ENCODE measurements around the gene NOB1.
"Not testable (repeated sequence)": the region's sequence is repeated elsewhere in the genome, so short reads cannot be mapped to it uniquely, and the experiment has no call there.

The NOB1 gene

GRCh38 chr16:69757375-69757774, 2.6 kb upstream of the NOB1 start:
- not testable (repeated sequence) for DNase-seq

GRCh38 chr16:69756705-69757104, 2.0 kb upstream of the NOB1 start:
- no peak for DNase-seq

- DNase-seq: no peak
These were observed 620 bp downstream of the NOB1 start for GRCh38 chr16:69754143-69754468.

GRCh38 chr16:69748694-69749345, 5.9 kb downstream of the NOB1 start:
- no peak for DNase-seq

DNA sequence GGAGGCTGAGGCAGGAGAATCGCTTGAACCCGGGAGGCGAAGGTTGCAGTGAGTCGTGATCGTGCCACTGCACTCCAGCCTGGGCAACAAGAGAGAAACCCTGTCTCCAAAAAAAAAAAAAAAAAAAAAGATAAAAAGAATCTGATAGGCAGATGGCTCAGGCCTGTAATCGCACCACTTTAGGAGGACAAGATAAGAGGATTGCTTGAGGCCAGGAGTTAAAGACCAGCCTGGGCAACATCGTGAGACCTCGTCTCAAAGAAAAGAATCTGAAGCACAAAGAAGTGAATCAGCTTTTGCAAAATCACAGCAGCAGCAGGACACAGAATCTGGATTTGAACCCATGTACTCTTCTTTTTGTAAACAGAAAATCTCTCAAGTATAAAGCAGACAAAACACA, 7.6 kb downstream of the NOB1 start:
- DNase-seq: no peak

DNA sequence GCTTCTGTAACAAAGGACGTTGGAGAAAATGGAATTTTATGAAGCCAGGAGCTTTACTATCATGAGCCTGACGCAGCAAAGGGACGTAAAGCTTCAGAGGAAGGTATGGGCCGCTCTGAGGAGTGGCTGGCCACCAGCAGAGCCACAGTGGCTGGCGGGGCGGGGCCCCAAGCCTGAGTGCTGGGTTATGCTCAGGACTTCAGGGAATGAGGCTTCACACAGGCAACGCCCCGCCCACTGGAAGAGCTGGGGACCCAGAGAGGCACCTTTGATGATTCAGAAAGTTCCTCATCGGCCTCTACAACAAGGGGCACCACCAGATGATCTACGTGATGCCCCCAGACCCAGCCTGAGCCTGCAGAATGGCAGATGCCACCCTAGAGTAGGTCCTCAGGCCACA, 8.8 kb downstream of the NOB1 start:
- DNase-seq: no peak

- DNase-seq: no peak
These were observed 9.5 kb downstream of the NOB1 start for GRCh38 chr16:69745232-69745612.

- no peak for DNase-seq
These were observed 10.1 kb downstream of the NOB1 start for GRCh38 chr16:69744363-69745231.

DNA sequence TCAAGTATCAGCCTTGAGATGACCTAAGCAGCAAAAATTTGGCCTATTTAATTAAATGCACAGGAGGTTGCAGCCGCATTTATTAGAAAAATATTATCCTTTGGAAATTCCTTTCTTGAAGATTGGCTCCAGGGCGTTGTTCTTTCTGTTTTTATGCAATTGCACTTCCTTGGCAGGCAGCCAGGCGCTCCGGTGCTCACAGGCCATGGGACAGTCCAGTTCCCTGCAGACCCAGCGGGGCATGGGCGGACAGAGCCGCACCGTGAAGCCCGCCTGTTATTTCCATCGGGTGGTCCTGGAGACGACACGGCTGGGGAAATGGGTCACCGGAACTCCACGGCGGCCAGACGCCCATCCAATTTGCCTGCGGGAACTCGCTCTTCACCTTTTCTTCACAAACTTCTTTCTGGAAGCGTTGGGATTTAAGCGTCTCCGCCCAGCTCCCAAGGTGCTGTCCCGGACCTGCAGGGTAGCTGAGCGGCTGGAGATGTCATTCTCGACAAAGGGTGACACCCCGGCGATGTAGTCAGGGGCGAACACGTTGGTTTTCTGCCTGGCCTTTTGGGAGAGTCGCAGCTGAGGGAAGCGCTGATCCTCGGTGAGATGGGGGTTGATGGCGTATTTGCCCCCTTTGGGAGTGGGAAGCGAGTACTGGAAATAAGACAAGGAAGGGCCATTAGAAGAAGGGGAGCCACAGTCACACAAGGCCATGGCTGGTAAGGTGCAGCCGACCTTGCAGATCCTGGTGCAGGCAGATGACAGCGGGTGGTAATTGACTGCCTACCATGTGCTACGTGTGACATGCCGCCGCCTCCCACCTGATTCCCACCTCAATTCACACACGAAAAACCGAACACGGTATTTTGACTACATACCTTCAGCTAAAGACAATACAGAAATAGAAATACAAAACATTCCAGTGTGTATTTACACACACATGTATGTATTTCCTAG, 12.5 kb downstream of the NOB1 start:
- no peak for DNase-seq

DNA sequence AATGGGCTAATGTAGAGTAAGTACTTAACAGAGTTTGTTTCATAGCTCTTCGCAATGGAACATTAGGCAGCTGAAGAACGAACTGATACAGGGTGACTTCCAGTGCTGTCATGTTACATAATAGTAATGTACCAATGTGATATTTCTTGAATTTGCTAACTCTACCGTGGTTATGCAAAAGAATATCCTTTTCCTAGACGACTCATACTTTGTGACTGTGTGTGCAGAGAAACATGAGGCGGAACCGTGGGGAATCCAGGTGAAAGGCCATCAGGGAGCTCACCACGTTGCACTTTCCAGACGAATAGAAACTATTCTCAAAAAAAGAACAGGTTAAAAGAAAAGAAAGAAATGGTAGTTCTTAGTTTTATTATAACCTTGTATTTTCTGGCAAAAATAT, 13.2 kb downstream of the NOB1 start:
- DNase-seq: no peak

- no peak for DNase-seq
These were observed 22.6 kb downstream of the NOB1 start for GRCh38 chr16:69732101-69732500.

DNA sequence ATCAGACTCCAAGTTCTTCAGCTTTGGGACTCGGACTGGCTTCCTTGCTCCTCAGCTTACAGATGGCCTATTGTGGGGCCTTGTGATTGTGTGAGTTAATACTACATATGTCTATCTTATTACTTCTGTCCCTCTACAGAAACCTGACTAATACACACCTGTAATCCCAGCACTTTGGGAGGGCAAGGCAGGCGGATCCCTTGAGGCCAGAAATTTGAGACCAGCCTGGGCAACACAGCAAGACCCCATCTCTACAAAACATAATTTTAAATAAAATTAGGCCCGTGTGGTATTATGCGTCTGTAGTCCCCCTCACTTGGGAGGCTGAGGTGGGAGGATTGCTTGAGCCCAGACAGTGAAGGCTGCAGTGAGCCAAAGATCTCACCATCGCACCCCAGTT, 23.4 kb downstream of the NOB1 start:
- DNase-seq: not testable (repeated sequence)

DNA sequence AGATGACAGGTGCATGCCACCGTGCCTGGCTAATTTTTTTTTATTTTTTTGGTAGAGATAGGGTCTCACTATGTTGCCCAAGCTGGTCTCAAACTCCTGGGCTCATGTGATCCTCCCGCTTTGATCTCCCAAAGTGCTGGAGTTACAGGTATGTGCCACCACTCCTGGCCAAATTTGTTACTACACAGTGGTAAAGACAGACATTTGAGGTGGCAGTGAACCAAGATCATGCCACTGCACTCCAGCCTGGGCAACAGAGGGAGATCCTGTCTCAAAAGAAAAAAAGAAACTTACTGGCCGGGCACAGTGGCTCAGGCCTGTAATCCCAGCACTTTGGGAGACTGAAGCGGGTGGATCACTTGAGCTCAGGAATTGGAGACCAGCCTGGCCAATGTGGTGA, 25.7 kb downstream of the NOB1 start:
- not testable (repeated sequence) for DNase-seq

- DNase-seq: no peak
These were observed 26.8 kb downstream of the NOB1 start for GRCh38 chr16:69727916-69728270.

DNA sequence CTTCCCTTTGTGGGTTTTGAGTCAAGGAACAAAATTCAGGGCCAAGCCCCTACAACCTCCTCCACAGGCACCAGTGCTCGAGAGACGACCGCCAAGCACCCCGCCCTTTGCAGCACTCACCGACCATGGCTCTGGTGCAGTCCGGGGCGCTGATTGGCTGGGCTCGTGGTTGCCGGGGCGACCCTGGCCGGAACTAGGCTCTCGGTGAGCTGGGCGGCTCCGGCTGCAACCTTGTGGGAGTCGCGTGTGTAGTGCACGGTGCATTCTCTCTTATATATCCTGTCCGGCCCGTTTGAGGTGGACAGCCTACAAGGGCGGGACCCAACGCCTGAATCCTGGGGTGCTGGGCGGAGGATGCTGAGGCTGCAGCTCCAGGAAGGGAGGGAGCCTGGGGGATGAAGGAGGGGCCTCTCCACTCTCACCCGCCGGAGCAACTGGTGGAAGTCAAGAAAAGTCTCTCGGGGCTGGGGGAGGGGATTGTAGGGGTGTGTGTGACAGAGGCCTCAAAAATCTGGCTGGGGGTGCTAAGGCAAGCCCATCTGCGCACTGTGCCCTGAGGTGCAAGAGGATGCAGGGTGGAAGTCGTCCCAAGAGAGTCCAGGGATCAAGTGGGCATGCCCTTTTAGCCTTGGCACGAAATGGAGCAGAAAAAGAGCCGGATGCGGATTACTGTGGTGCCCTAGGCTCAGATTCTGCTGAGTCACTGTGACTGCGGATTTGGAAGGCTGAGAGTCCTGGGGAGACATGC, 28.2 kb downstream of the NOB1 start, which contains the start of gene NQO1:
Gene NQO1 (minus strand): TSS at position 248 of the 748 bp plus-strand sequence. CDS start 121 bp downstream, at position 127.
- DNase-seq: peak; percentile 88

- no peak for DNase-seq
These were observed 29.0 kb downstream of the NOB1 start for GRCh38 chr16:69725480-69726312.

DNA sequence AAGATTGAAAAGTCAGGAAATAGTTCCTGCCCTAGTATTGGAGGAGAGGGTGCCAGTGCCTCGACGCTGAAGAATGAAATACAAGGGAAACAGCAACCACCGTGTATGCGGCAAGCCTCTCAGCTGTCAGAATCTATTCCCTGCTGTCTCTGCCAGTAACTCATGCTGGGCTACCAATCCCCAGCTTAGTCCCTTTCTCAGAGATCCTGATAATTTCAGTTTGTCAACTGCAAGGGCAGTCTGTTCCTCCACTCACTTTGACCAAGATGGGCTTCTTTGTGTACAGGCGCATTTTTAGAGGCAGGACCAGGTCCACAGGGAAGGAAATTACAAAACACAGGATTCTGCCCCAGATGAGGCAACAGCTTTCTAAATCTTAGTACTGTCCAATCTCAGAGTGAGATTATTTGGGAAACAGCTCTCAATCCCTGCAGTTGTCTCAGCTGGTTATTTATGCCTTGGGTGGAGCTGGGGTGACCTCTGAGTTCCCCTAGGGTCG, 29.7 kb downstream of the NOB1 start:
- no peak for DNase-seq

GRCh38 chr16:69724414-69724873, 30.3 kb downstream of the NOB1 start:
- no peak for DNase-seq

DNA sequence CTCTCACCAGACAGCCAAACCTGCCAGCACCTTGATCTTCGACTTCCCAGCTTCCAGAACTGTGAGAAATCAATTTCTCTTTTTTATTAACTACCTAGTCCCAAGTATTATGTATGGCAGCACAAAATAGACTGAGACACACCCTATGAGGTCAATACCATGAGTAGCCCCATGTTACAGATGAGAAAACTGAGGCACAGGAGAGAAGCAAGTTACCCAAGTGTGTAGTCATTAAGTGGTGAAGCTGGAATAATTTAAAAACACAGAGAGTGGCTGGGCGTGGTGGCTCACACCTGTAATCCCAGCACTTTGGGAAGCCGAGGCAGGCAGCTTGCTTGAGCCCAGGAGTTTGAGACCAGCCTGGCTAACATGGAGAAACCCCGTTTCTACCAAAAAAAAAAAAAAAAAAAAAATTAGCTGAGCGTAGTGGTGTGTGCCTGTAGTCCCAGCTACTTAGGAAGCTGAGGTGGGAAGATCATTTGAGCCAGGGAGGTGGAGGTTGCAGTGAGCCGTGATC, 33.2 kb downstream of the NOB1 start:
- no peak for DNase-seq

- DNase-seq: no peak
These were observed 33.8 kb downstream of the NOB1 start for GRCh38 chr16:69720822-69721430.

Data from CD4-positive, alpha-beta T cell treated with Interleukin-21 for 1 hour (primary cell).